Left hindlimb (tissue), 1 donor: ENCODE data around the gene SELENOO.
A peak's percentile ranks its signal among the peaks of the same experiment; 100 is the strongest.
"Not testable (repeated sequence)": the region's sequence is repeated elsewhere in the genome, so short reads cannot be mapped to it uniquely, and the experiment has no call there.

Experiments used
- DNase-seq: peaks from one replicate; pipeline ENCODE4 v3.0.0-alpha.2; 2018

The SELENOO gene

GRCh38 chr22:50201191-50202129 is 649 bp downstream of the SELENOO start:
- no peak for DNase-seq

DNA sequence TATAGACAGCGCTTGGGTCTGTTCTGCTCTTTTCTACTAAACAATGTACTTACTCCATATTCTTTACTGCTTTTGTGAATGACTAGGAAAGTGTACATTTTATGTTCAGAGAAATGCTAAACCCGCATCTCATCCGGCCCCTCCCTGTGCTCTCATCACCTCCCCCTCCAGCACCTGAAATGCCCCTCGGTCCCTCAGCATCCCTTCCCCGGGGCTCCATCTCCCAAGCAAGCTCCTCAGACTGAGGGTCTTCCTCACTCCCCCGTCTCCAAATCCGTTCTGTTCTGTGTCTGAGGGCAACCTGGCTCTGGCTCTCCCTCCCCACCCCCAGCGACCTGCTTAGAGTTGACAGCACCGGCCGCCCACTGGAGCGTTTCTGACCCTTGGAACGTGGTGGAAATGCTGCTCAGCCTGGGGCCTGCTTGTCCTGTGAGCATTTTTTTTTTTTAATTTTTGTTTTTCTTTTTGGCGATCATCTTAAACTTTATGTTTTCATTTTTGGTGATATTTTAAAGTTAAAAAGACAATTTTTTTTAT is 1.4 kb downstream of the SELENOO start:
- DNase-seq, result no peak

- DNase-seq, result no peak
These were observed 2.5 kb downstream of the SELENOO start for GRCh38 chr22:50203288-50203687.

GRCh38 chr22:50204571-50204970 is 3.8 kb downstream of the SELENOO start:
- DNase-seq, result no peak

- not testable (repeated sequence) for DNase-seq
These were observed 4.2 kb downstream of the SELENOO start for GRCh38 chr22:50204998-50205397.

- DNase-seq, result no peak
These were observed 5.2 kb downstream of the SELENOO start for GRCh38 chr22:50205781-50206569.

- DNase-seq, result no peak
These were observed 5.8 kb downstream of the SELENOO start for GRCh38 chr22:50206599-50206998.

DNA sequence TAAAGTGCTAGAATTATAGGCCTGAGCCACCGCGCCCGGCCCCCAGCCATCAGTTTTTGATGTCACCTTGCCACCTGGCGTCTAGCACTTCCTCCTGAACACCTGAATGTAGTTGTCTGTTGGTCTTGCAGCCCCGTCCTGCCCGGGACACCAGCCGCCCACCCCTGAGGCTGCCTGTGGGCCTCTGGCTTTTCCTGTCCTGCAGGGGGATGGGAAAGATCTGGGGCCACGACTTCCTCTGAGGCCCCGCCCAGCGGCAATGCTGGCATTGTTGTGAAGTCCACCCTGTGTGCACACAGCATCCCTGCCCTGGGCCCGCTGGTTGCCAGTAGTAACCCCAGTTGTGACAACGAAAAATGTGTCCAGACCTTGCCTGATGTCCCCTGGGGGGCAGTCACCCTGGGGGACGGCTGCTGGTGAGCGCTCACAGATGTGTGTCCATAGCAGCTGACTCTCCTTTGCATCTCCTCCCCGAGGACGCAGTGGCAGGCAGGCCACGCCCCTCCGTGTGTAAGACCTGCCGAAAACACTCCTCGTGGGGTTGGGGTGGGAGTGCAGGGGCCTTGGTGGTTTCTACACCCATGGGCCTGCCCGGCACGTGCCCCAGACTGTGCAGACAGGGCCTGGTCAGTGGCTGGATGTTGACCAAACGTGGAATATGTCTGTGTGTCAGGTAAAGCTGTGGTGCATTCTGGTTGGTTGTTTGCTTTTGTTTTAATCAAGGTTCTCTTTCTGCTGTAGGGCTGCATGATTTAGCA is 6.8 kb downstream of the SELENOO start:
- no peak for DNase-seq

DNA sequence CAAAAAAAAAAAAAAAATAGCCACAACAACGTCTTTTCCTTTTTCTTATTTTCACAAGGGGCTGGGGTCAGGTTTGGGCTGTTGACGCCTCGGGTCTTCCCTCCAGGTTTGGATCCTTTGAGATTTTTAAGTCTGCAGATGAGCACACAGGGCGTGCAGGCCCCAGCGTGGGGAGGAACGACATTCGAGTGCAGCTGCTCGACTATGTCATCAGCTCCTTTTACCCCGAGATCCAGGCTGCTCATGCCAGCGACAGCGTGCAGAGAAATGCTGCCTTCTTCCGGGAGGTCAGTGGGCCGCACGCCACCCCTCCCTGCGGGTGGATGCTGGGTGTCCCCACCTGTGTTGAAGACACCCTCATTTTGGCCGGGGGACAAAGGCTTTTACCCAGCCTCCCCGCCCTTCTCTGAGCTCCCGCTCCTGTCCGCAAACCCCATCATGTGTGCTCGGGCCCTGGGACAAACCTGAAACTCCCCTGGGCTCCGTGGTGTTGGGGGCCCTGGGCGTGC is 7.7 kb downstream of the SELENOO start:
- peak; percentile 32 for DNase-seq

- peak; percentile 40 for DNase-seq
These were observed 8.4 kb downstream of the SELENOO start for GRCh38 chr22:50208939-50209892.

GRCh38 chr22:50209893-50210292 is 9.1 kb downstream of the SELENOO start:
- peak; percentile 63 for DNase-seq

DNA sequence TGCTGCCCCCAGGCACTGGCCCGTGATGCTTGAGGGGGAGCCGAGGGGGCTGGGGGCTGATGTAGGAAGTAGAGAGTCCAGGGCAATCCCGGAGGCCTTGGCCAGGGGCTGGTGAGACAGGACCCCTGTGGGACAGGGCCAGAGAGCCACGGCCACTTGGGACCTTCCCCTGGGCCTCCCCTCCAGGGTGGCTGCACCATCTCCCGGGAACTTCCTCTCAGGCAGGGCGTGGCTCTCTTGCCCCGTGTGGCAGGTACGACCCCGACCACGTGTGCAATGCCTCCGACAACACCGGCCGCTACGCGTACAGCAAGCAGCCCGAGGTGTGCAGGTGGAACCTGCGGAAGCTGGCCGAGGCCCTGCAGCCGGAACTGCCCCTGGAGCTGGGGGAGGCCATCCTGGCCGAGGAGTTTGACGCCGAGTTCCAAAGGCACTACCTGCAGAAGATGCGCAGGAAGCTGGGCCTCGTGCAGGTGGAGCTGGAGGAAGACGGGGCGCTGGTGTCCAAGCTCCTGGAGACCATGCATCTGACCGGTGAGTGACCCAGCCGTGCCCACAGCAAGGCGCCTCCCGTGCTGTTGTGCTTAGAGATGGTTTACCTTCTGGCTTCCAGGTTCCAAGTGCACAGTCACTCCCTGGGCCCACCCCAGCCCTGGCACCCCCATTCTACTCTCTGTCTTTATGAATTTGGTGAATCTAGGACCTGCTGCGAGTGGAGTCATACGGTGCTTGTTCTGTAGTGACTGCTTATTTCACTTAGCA is 9.7 kb downstream of the SELENOO start:
- DNase-seq, result peak; percentile 23

GRCh38 chr22:50211147-50211546 is 10.3 kb downstream of the SELENOO start:
- peak; percentile 16 for DNase-seq

GRCh38 chr22:50213263-50213662 is 12.5 kb downstream of the SELENOO start:
- DNase-seq, result no peak

- no peak for DNase-seq
These were observed 14.7 kb downstream of the SELENOO start for GRCh38 chr22:50215297-50216054.

DNA sequence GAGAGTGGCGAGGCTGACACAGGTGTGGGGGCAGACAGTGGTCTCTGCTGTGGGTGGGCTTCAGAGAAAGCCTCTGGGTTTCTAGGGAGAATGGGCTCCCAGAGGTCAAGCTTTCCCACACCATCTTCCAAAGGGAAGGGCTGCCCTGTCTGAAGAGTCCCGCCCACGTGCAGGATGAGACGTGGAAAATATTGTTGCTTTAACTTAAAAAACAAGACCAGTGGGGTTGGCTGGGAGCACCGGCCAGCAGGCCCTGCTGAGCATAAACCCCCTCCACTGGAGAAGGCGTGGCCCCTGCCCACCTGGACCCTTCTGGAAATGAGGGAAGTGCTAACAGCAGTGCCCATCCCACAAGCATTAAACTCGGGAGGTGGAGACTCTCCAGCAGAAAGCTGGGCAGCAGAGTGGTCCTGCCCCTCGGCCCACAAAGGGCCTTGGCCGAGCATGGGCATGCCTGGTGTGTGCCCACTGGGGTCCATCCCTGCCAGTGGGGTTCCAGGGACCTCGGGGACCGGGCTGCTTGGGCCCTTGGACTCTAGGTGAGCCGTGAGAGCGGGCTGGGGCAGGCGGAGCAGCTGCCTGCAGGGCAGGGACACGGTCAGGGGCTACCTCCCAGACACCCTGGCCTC is 15.4 kb downstream of the SELENOO start:
- DNase-seq, result no peak

GRCh38 chr22:50216684-50217520 is 16.1 kb downstream of the SELENOO start:
- DNase-seq, result peak; percentile 26

DNA sequence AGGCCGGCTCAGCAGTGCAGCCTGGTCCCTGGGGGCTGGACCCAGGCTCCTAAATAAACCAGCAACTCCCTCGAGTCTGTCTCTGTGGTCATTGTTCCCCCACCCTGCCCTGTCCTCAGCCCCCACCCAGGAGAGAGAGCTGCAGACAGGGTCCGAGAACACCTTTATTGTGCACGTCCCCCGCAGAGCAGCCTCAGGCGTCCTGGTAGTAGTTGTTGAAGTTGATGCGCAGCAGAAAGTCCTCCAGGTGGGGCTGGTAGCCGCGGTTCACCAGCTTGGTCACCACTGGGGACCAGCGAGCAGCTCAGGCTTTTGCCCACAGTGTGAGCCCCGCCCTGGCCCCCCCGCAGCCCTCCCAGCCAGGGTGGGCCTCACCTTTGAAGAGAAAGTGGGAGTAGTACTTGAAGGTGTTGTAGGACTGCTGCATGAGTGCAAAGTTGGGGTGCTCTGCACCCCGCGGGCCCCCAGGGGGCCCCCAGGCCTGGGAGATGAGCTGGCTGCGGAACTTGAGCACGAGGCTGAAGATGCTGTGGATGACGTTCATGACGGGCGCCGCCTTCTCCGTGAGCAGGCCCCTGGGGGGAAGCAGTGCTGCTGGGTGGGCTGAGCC is 16.8 kb downstream of the SELENOO start:
- peak; percentile 31 for DNase-seq
